ENCODE data around the gene RYR1.

The RYR1 gene

DNA sequence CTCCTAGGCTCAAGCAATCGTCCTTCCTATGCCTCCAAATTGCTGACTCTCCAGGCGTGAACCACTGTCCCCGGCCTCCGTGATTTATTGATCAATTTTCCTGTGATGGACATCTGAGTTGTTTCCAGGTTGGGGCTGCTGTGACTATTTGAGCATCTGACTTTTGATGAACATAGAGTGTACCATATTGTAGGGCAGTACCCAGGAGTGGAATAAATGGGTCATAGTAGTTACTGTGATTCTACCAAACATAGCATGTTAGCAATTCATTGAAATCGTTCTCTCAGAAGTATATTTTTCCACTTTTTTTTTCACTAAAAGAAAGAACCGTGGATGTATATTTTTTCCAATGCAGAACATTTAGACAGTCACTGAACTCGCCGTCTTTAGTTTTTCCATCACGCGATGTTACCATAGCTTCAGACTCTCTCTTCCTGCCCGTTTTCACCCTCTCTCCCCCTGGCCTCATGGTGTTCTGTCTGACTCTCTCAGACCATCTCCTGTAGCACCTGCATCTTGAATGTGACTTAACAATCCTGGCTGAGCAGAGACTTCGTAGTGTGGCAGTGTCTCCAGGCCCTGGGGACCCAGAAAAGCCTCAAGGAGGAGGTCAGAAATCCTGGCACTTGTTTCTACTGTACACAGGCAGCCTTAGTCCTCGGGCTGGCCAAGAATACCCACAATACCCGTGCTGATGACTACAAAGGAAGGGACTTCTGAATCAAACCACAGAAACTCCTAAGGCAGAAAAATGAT is 4.3 kb upstream of the RYR1 start:
- no peak for DNase-seq

DNA sequence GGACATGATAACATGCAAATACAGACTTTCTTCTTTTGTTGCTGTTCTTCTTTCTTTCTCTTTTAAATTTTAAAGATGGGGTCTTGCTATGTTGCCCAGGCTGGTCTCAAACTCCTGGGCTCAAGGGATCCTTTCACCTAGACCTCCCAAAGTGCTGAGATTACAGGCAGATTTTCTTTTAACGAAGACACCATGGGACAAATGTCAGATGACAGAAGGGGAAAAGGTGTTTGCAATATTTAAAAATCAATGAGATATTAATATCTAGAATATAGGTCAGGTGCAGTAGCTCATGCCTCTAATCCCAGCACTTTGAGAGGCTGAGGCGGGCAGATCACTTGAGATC is 3.7 kb upstream of the RYR1 start:
- no peak for DNase-seq

DNA sequence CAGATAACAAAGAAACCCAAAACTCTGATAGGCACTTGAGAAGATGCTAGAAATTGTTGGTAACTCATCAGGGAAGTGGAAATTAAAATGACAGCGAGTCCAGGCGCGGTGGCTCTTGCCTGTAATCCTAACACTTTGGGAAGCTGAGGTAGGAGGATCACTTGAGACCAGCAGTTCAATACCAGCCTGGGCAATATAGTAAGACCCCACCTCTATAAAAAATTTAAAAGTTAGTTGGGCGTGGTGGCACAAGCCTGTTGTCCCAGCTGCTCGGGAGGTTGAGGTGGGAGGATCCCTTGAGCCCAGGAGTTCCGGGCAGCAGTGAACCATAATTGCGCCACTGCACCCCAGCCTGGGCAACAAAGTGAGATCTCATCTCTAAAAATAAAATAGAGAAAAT is 2.6 kb upstream of the RYR1 start:
- no peak for DNase-seq

DNA sequence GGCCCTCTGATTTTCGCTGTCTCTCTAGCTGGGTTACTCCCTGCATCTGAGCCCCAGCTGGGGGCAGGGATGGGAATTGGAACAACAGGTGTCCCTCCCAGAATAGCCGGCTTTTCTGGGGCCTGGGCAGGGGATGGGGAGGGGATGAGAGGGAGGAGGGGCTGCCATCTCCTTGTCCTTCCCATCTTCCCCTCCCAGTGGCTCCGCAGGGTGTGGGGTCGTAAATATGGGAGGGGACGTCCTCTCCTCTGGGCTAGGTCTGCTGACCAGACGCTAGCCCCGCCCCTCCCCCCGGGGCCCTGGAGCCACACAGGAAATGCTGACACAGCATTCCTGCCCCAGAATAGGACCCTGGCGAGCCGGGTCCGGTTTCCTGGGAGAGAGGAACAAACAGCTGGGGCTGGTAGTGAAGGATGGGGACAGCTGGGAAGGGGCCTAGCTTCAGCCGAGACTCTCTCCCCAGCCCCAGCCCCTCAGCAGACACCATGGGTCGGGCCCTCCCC is 1.1 kb downstream of the RYR1 start:
- DNase-seq: no peak

DNA sequence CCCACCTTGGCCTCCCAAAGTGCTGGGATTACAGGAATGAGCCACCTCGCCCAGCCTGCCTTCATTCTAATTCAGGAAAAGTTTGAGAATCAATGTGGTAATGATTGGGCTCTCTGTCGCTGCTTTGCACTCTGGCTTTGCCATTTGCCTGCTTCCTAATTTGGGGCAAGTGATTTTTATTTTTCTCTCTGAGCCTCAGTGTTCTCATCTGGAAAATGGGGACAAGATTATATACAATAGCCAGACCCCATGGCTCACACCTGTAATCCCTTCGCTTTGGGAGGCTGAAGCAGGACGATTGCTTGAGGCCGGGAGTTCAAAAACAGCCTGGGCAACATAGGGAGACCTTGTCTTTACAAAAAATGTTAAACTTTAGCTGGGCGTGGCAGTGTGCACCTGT is 3.8 kb downstream of the RYR1 start:
- no peak for DNase-seq

DNA sequence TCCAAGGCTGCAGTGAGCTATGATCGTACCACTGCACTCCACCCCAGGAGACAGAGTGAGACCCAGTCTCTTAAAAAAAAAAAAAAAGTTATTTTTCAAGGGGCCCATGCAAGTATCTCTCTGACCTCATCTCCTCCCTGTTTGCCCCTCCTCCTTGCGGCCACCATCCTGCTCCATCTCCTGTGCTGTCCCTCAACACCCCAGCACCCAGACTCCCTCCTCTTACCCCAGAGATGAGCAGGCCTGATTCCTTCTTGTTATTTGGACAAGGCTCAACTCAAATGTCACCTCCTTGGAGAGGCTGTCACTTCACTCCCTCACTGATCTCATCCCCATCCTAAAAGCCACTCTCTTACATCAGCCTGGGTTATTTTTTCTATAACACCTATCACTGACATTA is 4.4 kb downstream of the RYR1 start:
- DNase-seq: no peak

DNA sequence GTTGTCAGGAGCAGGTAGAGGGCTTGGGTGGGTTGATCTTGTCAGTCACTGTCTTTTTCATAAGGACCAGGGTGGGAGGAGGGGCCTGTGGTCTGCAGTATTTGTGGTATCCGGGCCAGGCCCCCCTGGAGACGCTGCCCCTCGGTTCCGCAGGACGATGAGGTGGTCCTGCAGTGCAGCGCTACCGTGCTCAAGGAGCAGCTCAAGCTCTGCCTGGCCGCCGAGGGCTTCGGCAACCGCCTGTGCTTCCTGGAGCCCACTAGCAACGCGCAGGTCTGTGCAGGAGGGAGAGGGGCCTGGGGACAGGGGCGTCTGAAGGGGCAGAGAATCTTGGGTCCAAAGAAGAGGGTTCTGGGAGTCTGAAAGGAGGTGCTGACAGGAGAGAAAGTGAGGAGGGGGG is 7.1 kb downstream of the RYR1 start:
- DNase-seq: no peak

DNA sequence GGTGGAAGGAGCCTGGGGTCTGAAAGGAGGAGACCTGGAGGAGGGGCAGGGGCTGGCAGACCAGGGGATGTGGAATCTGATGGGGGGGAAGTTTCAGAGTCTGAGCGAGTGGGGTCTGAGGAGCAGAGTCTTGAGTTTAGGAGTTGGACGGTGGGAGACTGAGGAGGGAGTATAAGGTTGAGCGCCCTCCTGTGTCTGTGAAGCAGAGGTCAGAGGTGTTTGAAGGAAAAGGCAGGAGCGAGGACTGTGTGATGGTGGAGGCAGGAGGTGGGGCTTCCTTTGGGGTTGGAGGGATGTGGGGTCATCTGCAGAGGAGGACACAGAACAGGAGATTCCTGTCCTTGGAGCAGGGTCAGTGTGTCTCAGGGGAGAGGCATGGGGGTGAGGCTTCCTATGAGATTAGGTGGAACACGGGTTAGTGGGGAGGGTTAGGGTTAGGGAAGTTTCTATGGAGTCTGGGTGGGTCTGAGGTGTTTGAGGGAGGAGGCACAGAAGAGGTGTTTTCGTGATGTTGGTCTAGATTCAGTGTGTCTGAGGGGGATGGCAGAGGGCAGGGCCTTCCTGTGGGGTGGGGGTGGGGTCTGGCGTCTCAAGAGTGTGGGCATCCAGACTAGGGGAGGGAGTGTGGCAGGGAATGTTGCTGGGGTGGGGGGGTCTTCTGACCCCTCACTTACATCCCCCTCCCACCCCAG is 8.3 kb downstream of the RYR1 start:
- no peak for DNase-seq

DNA sequence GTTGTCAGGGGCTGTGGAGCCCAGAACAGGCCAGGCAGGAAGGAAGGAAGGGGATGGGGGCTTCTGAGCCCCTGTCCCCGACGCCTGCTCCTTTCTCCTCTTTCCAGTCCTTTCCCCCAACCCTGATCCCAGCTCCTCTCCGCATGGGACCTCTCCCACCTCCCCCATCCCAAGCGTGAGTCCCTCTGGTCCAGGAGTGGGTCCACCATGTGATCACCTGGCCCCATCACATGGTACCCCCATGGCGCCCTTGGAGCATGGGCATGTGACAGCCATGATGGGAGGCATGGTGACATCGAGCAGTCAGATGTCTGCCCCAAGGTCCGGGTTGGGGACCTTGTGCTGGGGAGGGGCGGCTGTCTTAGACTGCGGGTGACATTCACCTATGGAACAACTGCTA is 9.2 kb downstream of the RYR1 start:
- DNase-seq: no peak

DNA sequence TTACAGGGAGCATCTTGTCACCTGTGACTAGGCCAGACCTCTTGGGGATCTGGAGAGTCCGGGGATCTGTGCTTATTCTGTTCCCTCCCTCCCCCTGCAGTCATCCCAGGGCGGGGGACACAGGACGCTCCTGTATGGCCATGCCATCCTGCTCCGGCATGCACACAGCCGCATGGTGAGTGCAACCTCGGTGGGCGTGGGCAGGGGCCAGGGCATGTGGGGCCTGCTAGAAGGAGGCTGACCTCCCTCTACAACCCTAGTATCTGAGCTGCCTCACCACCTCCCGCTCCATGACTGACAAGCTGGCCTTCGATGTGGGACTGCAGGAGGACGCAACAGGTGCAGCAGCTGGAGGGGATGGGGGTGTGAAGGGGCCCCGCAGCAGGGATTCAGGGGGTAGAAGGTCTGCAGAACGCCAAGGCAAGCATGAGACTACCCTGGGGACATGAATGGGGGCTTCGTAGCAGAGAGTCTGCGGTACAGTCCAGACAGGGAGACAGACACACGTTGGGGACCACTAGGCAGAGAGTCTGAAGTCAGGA is 10.0 kb downstream of the RYR1 start:
- DNase-seq: no peak

DNA sequence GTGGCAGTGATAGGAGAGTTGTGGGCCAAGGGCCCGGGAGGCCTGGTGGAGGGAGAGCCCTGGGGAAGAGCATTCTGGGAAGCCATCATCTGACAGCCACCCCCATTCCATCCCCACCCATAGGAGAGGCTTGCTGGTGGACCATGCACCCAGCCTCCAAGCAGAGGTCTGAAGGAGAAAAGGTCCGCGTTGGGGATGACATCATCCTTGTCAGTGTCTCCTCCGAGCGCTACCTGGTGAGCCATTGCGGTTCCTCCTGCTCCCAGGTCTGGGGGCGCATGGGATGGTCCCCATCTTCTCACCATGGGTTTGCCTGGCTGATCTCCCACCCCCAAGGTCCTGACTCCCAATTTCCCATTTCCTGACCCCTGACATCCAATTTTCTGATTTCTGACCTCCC is 10.5 kb downstream of the RYR1 start:
- DNase-seq: no peak

DNA sequence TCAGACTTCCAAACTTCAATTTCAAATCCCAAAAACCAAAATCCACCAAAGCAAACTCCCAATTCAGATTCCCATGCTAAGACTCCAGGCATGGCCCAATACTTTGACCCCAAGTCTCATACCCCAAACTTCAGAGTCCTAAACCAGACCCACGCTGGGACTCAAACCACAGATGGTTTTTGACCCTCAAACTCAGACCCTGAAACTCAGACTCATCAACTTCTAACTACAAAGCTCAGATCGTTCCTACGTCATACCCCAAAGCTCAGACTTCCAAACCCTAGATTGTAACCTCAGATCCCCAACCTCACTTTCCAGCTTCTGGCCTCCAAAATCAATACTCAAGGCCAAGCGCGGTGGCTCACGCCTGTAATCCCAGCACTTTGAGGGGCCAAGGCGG is 11.9 kb downstream of the RYR1 start:
- DNase-seq: no peak

DNA sequence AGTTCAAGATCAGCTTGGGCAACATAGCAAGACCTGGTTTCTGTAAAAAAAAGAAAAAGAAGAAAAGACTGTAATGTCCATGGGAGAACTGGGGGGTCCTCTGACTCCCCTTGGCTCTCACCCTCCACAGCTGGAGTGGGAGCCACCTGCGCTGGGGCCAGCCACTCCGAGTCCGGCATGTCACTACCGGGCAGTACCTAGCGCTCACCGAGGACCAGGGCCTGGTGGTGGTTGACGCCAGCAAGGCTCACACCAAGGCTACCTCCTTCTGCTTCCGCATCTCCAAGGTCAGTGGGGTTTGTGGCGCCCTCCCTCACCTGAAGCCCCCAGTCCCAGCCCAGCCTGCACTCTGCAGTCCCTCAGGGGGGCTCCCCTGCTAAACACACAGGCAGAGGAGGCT is 14.7 kb downstream of the RYR1 start:
- no peak for DNase-seq

DNA sequence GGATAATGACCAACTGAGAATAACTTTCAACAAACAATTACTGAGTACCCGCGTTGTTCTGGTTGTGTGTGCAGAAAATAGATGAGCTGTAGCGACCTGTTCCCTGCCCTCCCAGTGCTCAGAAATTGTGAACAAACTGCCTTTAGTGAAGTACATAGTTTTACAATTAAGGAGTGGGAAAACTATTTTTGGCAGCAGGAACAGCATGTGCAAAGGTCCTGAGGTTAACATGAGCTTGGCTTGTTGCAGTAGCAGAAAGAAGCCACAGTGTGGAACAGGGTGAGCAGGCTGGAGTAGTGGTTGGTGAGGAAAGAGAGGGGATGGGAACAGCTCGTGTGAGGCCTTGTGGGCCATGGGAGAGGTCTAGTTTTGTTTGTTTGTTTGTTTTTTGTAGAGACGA is 16.0 kb downstream of the RYR1 start:
- no peak for DNase-seq

DNA sequence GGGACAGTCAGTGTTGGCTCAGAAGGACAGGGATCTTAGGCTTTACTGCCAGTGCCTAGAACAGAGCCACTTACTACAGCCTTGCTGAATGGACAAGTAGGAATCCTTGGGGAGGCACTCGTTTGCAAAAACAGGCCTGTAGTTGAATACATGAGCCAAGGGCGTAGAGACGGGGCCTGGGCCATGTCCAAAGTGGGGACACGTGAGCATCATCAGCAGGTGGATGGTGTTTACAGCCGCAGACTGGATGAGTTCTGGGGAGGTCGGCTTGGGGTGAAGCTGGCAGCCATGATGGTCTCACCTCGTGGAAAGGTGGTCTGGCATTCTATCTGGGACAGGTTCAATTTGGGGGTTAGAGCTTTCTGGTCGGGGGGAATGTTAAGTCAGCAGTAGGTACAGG is 17.5 kb downstream of the RYR1 start:
- DNase-seq: no peak

DNA sequence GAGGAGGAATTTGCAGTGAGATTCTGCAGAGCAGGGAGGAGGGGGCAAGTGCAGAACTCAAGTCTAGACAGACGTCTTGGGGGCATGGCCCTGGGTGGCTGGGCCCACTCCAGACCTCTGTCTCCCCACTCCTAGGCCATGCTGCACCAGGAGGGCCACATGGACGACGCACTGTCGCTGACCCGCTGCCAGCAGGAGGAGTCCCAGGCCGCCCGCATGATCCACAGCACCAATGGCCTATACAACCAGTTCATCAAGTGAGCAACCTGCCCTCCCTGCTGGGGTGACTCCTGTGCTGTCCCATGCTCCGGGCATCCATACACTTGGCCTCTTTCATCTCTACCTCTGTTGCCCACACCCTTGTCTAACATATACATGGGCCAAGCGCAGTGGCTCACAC is 18.1 kb downstream of the RYR1 start:
- DNase-seq: no peak

DNA sequence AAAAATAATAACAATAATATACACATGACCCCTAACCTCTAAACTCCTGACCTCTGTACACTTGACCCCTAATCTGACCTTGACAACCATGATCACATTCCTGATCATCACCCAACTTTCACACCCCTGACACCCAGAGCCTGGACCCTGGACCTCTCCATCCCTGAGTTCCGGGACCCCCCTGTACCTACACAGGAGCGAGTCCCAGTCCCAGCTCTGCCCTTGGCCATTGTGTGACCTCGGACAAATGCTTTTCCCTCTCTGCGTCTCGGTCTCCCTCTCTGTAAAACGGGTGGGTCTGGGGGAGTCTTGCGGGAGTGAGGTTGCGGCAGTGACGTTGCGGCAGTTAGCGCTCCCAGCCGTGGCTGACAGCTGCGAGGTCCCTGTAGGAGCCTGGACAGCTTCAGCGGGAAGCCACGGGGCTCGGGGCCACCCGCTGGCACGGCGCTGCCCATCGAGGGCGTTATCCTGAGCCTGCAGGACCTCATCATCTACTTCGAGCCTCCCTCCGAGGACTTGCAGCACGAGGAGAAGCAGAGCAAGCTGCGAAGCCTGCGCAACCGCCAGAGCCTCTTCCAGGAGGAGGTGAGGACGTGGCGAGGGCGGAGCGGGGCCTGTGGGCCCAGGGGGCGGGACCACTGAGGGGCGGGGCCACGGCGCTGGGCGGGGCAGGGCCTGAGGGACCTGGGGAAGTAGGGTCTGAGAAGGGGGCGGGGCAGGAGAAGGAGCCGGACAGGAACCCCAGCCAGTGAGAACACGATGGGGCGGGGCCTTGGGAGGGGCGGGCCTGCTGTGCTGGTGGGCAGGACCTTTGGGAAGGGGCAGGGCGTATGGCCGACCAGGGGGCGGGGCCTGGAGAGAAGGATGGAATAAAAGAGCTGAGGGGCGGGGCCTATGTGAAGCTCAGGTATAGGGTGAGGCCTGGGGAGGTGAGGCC is 19.2 kb downstream of the RYR1 start:
- DNase-seq: no peak

DNA sequence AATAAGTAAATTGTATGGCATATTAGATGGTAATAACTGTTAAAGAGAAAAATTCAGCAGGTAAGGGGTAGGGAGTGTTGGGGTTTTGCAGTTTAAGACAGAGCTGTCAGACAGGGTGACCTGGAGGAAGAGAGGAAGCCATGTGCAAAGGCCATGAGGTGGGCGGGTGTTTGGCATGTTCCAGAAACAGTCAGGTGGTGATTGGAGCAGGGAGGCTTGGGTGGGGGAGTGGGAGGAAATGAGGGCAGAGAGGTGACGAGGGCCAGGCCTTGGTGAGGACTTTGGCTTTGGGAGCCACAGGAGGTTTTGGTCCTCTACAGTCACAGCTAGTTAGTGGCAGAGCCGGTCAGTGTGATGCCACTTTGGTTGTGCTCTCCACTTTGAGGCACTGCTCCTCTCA is 20.1 kb downstream of the RYR1 start:
- DNase-seq: no peak

DNA sequence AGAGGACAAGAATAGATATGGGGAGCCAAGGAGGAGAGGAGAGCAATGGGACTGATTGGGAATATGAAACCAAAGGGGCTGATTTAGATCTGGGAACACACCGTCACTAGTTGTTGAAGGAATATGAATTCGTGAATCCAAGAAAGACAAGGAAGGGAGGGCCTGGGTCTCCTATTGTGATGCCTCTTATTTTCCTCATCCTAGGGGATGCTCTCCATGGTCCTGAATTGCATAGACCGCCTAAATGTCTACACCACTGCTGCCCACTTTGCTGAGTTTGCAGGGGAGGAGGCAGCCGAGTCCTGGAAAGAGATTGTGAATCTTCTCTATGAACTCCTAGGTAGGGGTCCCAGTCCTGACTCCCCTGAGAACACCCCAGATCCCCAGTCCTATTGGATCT is 21.5 kb downstream of the RYR1 start:
- DNase-seq: no peak

DNA sequence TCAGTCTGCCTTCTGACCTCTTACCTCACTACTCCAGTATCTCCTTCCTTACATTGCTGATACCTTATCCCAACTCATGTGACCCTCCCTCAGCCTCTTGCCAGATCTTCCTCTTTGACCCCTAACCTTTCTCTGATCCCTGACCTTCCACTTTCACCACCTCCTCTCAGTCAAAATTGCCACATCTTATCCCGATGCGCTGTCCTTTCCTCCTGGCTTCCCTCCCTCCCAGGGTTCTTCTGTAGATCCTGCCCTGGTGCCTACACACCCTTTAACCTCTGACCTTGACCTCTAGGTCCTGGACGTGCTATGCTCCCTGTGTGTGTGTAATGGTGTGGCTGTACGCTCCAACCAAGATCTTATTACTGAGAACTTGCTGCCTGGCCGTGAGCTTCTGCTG is 23.7 kb downstream of the RYR1 start:
- no peak for DNase-seq

DNA sequence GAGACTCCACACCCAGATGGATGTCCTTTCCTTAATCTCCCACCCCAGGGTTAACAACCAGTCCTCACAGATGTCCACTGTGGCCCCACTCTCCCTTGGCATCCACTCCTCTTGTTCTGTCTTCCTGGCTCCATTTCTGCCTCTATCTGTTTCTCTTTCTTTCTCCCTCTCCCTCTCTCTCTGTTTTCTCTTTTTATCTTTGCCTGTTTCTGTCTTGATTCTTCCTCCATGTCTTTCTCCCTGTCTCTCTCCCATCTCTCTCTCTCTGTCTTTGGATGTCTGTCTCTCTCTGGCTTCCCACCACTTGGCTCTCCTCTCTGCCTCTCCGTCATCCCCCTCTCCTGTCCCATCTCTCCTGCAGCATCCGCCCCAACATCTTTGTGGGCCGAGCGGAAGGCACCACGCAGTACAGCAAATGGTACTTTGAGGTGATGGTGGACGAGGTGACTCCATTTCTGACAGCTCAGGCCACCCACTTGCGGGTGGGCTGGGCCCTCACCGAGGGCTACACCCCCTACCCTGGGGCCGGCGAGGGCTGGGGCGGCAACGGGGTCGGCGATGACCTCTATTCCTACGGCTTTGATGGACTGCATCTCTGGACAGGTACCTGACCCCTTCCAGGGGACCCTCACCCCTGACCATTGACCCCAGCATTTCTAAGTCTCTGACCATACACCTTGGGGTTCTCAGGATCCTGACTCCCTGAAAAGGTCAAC is 24.4 kb downstream of the RYR1 start:
- no peak for DNase-seq

DNA sequence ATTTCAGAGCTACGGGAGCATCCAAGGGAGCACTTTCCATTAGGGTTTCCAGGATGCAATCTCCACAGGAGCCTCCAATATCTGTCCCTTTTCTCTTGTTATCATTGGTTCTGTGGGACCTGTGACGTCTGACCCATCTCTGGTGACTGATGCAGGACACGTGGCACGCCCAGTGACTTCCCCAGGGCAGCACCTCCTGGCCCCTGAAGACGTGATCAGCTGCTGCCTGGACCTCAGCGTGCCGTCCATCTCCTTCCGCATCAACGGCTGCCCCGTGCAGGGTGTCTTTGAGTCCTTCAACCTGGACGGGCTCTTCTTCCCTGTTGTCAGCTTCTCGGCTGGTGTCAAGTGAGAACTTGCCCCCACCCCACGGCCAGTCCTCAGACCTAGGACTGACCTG is 25.5 kb downstream of the RYR1 start:
- no peak for DNase-seq

DNA sequence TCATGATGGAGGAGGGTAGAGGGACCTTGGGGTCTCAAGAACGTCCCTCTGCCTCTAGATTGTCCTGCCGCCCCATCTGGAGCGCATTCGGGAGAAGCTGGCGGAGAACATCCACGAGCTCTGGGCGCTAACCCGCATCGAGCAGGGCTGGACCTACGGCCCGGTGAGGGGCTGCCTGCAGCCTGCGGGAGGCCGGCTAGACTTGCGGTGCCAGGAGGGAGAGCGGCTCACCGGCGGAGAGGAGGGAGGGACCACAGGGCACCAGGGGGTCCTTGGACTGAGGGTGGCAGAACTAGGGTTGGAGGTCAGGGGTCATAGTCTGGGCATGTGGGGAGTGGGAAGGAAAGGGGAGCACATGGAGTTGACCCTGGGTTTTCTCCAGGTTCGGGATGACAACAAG is 29.9 kb downstream of the RYR1 start:
- no peak for DNase-seq

Data from activated CD8-positive, alpha-beta memory T cell treated with anti-CD3 and anti-CD28 coated beads, Interleukin-2, amount 50 U/mL, for 4 hours (primary cell).